Body of pancreas (tissue), 4 donors: ENCODE data around the gene PTPRF. TPM values are rescaled to one million over a fixed set of nuclear protein-coding genes. Genes with fewer than 3 reads are reported as not detected.
A peak's percentile ranks its signal among the peaks of the same experiment; 100 is the strongest.

Experiments used
- ATAC-seq: fragments of 150-250 bp; one replicate; pipeline ENCODE4 v1.9.1; 2016
- DNase-seq, 4 donors: peaks; one replicate each; pipeline ENCODE4 v3.0.0-alpha.2; 2019
- H3K27ac ChIP-seq, 4 donors: fragments of 200-600 bp; sonication (generic); 1 replicate in 3 of 4; 2 replicates in 1 of 4; pipeline versions ENCODE4 v1.5.1 to v1.6.1; 2016 to 2019; ENCODE audit warnings: mild to moderate bottlenecking in 1 of 4, mixed read lengths in 1 of 4, moderate library complexity in 1 of 4
- H3K27me3 ChIP-seq, 2 donors: fragments of 200-600 bp; sonication (generic); one replicate each; pipeline ENCODE4 v1.6.0; 2016; ENCODE audit warnings: mild to moderate bottlenecking in 1 of 2
- H3K36me3 ChIP-seq, 2 donors: fragments of 200-600 bp; sonication (generic); replicated peaks in 1 of 2; 2 replicates each; pipeline ENCODE4 v1.5.1; 2016; ENCODE audit warnings: low read depth in 2 of 2; ENCODE audit not compliant: insufficient read depth in 1 of 2
- H3K4me1 ChIP-seq: fragments of 200-600 bp; sonication (generic); one replicate; pipeline ENCODE4 v1.6.0; 2016
- H3K4me3 ChIP-seq, 2 donors: fragments of 200-600 bp; sonication (generic); 1 replicate in 1 of 2; 2 replicates in 1 of 2; pipeline ENCODE4 v1.5.1; 2016 to 2019
- H3K9me3 ChIP-seq, 3 donors: fragments of 200-600 bp; sonication (generic); 1 replicate in 2 of 3; 2 replicates in 1 of 3; pipeline ENCODE4 v1.5.1; 2016
- POLR2A ChIP-seq, 3 donors: fragments of 450-650 bp; IDR thresholded peaks; one replicate each; pipeline ENCODE4 v1.6.1; 2016; ENCODE audit warnings: antibody characterized with exemption in 3 of 3, mild to moderate bottlenecking in 2 of 3
- WGBS, 2 donors: methylation state at CpG; one replicate each; pipeline ENCODE4 v1.1.5; 2017; 5-methylcytosine and 5-hydroxymethylcytosine counted together
- intact Hi-C: fragments of 100-400 bp; cut with DNase I; formaldehyde crosslinking; loops from one replicate; pipeline ENCODE4 v1.15.1; 2023
- total RNA-seq, 2 donors: library from RNA; depleted of rRNA; stranded (reverse); fragments of >200 nt; gene quantifications; one replicate each; pipeline ENCODE4 v1.1.0, GENCODE V29; 2016
- TF ChIP-seq, protein P1 (sequence below), 7 experiments: fragments of 450-650 bp in 4 of 7; fragments of 200-600 bp in 3 of 7; sonication (generic) in 3 of 7; IDR thresholded peaks; one replicate each; pipeline ENCODE4 v1.5.1; 2016 to 2019; ENCODE audit warnings: antibody characterized with exemption in 7 of 7

PTPRF gene
- total RNA-seq, 2 donors from 2014 or later = 81.7 to 89.0 TPM

DNA sequence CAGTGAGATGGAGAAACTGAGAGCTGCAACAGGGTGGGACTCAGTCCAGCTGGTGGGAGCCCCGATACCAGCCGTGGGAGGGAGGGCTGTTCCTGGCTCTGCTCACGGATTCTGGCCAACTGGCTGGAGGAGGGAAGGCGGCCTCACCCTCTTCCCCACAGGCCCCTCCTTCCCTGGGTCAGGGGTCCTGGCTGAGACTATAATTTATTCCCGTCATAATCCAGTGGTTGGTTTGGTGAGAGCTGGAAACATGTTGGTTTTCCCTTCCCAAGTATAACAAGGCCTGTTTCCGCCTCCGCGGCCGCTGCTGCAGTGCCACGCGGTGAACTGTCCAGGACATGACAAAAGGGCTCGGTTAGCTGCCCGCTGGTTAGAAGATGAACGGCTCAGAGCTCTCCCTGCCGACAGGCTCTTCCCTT lies 10.0 kb downstream of the PTPRF start:
- Histone ChIP-seq H3K4me3 (no peak overlapping the region), H3K4me1 (peaks cover 88% of the 10 kb centered on the region), H3K27me3 (no peaks in the 10 kb centered on the region), H3K27ac (peak overlapping the region in 3 of 4 donors; percentile 27 to 92 (median 43)), H3K9me3 (no peaks in the 10 kb centered on the region), H3K36me3 (no peaks in the 10 kb centered on the region)
- ATAC-seq = no peak
- intact Hi-C loops = no loop called here
- DNase-seq = no peak
- WGBS, 2 donors = 76 to 87% methylated on average over 12 to 15 of the region's 15 CpGs
- no peak for TF ChIP-seq POLR2A (IDR thresholded peaks at IDR 0.05)
- TF ChIP-seq, protein P1, sequence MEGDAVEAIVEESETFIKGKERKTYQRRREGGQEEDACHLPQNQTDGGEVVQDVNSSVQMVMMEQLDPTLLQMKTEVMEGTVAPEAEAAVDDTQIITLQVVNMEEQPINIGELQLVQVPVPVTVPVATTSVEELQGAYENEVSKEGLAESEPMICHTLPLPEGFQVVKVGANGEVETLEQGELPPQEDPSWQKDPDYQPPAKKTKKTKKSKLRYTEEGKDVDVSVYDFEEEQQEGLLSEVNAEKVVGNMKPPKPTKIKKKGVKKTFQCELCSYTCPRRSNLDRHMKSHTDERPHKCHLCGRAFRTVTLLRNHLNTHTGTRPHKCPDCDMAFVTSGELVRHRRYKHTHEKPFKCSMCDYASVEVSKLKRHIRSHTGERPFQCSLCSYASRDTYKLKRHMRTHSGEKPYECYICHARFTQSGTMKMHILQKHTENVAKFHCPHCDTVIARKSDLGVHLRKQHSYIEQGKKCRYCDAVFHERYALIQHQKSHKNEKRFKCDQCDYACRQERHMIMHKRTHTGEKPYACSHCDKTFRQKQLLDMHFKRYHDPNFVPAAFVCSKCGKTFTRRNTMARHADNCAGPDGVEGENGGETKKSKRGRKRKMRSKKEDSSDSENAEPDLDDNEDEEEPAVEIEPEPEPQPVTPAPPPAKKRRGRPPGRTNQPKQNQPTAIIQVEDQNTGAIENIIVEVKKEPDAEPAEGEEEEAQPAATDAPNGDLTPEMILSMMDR (IDR thresholded peaks at IDR 0.05) = no peak

DNA sequence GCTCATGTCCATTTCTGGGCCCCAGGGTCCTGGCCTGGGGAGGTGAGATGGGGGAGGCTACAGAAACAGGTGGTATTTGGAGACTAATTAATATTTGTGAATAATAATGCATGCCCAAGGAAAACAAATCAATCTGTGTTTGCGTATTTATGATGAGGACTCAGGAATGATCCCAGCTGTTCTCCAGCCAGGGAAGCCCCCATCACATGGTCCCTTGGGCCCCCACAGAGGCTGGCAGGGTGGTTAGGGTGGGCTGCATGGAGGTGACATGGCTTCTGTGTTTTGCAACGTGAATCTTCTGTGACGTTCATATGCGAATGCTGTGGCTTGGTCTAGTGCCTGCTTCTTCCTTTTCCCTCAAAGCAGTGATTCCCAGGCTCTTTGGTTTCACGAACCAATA lies 10.5 kb downstream of the PTPRF start:
- DNase-seq = no peak
- Histone ChIP-seq H3K9me3 (no peaks in the 10 kb centered on the region), H3K27me3 (no peaks in the 10 kb centered on the region), H3K36me3 (no peaks in the 10 kb centered on the region), H3K4me3 (no peak overlapping the region), H3K4me1 (peaks cover 88% of the 10 kb centered on the region), H3K27ac (peak overlapping the region in 3 of 4 donors; percentile 27 to 92 (median 43))
- 80 to 83% methylated on average over 5 of the region's 5 CpGs for WGBS, 2 donors
- no peak for ATAC-seq
- TF ChIP-seq, protein P1 (IDR thresholded peaks at IDR 0.05) = no peak
- no peak for TF ChIP-seq POLR2A (IDR thresholded peaks at IDR 0.05)
- intact Hi-C loops = no loop called here

- H3K27me3 ChIP-seq = no peaks in the 10 kb centered on the region
- WGBS, 2 donors = 29 to 46% methylated on average over 9 to 14 of the region's 14 CpGs
- ATAC-seq (peak; percentile 66), DNase-seq (peak; percentile 90 to 94 (median 93))
- no peaks in the 10 kb centered on the region for H3K36me3 ChIP-seq
- H3K4me1 ChIP-seq = peaks cover 88% of the 10 kb centered on the region
- no peak overlapping the region for H3K4me3 ChIP-seq
- H3K27ac ChIP-seq = peak overlapping the region; percentile 53 to 93 (median 82)
- H3K9me3 ChIP-seq = no peaks in the 10 kb centered on the region
- intact Hi-C loops = no loop called here
- no peak for TF ChIP-seq POLR2A (IDR thresholded peaks at IDR 0.05)
- TF ChIP-seq, protein P1 (IDR thresholded peaks at IDR 0.05) = no peak
These were observed 11.2 kb downstream of the PTPRF start for GRCh38 chr1:43541721-43542401.

GRCh38 chr1:43542527-43543458 lies 12.1 kb downstream of the PTPRF start:
- H3K36me3 ChIP-seq = no peaks in the 10 kb centered on the region
- ATAC-seq (no peak), DNase-seq (no peak)
- 72 to 75% methylated on average over 6 to 15 of the region's 15 CpGs for WGBS, 2 donors
- TF ChIP-seq POLR2A (IDR thresholded peaks at IDR 0.05) = no peak
- TF ChIP-seq, protein P1 (IDR thresholded peaks at IDR 0.05) = no peak
- H3K4me3 ChIP-seq = no peak overlapping the region
- H3K27me3 ChIP-seq = no peaks in the 10 kb centered on the region
- peaks cover 88% of the 10 kb centered on the region for H3K4me1 ChIP-seq
- H3K27ac ChIP-seq = peak overlapping the region; percentile 51 to 93 (median 82)
- no peaks in the 10 kb centered on the region for H3K9me3 ChIP-seq
- intact Hi-C loops = no loop called here
